SKM-1 treated with dmso at 0.1 percent for 144 hours (cell line): ENCODE measurements around the gene GPR62.

Experiments used
- DNase-seq: peaks from one replicate; lab custom pipeline; 2025; ENCODE audit not compliant: unreplicated experiment; lab: John Stamatoyannopoulos, UW

GPR62 gene

GRCh38 chr3:51968883-51969678, 13.9 kb downstream of the GPR62 start:
- DNase-seq, result no peak

- no peak for DNase-seq
These were observed 14.7 kb downstream of the GPR62 start for GRCh38 chr3:51969841-51970240.

- no peak for DNase-seq
These were observed 15.6 kb downstream of the GPR62 start for GRCh38 chr3:51970606-51971300.

- DNase-seq, result no peak
These were observed 16.2 kb downstream of the GPR62 start for GRCh38 chr3:51971350-51971749.

GRCh38 chr3:51974277-51974962, 19.2 kb downstream of the GPR62 start:
- no peak for DNase-seq

- DNase-seq, result peak; percentile 55
These were observed 20.0 kb downstream of the GPR62 start, which contains the start of gene ABHD14A for GRCh38 chr3:51974963-51975851. Gene ABHD14A (plus strand): TSS chr3:51975064. CDS start chr3:51975136, 72 bp downstream.

- DNase-seq, result no peak
These were observed 20.8 kb downstream of the GPR62 start for GRCh38 chr3:51975852-51976549.

GRCh38 chr3:51977446-51978142, 22.4 kb downstream of the GPR62 start:
- no peak for DNase-seq

- DNase-seq, result no peak
These were observed 22.9 kb downstream of the GPR62 start for GRCh38 chr3:51978143-51978502.

GRCh38 chr3:51980253-51980652, 25.1 kb downstream of the GPR62 start:
- DNase-seq, result no peak

- DNase-seq, result no peak
These were observed 27.2 kb downstream of the GPR62 start for GRCh38 chr3:51982352-51982837.

- peak; percentile 70 for DNase-seq
These were observed 27.8 kb downstream of the GPR62 start, which contains the start of gene ACY1 for GRCh38 chr3:51982838-51983577. Gene ACY1 (plus strand): TSS chr3:51983535. CDS start chr3:51984065, 530 bp downstream.

GRCh38 chr3:51983578-51984268, 28.5 kb downstream of the GPR62 start:
- no peak for DNase-seq

- DNase-seq, result no peak
These were observed 29.1 kb downstream of the GPR62 start for GRCh38 chr3:51984269-51984647.

- DNase-seq, result no peak
These were observed 29.9 kb downstream of the GPR62 start for GRCh38 chr3:51985063-51985462.

GRCh38 chr3:51986010-51986947, 31.1 kb downstream of the GPR62 start:
- DNase-seq, result no peak

- no peak for DNase-seq
These were observed 32.4 kb downstream of the GPR62 start for GRCh38 chr3:51987568-51987967.
